PFSK-1 (cell line): Measurements from ENCODE around the gene ZCCHC3.

Source experiments
- POLR2AphosphoS5 ChIP-seq: IDR thresholded peaks from 2 replicates; pipeline ENCODE4 v1.6.1; 2012; ENCODE audit warnings: low read depth, mild to moderate bottlenecking, control low read depth, low read length, moderate library complexity
- TAF1 ChIP-seq: IDR thresholded peaks from 2 replicates; pipeline ENCODE4 v1.6.1; 2012; ENCODE audit warnings: low read length, control low read depth, borderline replicate concordance; ENCODE audit not compliant: insufficient read depth
- TF ChIP-seq, protein P1 (sequence below), 2 experiments: IDR thresholded peaks; 2 replicates each; pipeline versions ENCODE4 v1.6.1 to v1.8.0; 2011 to 2012; ENCODE audit warnings: low read depth in 2 of 2, low read length in 2 of 2, control low read depth in 1 of 2, inconsistent platforms in 1 of 2, mild to moderate bottlenecking in 1 of 2, moderate library complexity in 1 of 2; ENCODE audit not compliant: insufficient read depth in 1 of 2

DNA sequence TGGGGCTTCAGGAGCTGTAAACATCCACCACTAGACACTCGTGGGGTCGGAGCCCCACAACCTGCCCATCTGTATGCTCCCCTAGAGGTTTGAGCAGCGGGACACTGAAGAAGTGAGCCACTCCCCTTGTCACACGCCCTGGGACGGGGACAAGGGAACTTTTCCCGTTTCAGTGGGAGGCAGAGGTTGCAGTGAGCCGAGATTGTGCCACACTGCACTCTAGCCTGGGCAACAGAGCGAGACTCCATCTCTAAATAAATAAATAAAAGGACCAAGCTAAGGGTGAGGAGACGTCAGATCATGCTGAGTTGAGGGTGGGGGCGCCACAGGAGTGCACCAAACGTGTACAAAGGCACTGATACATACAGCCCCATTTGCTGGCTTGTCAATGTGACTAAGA is 8.4 kb downstream of the ZCCHC3 start:
- TF ChIP-seq POLR2AphosphoS5 (no peak), TAF1 (no peak)
- TF ChIP-seq, protein P1, sequence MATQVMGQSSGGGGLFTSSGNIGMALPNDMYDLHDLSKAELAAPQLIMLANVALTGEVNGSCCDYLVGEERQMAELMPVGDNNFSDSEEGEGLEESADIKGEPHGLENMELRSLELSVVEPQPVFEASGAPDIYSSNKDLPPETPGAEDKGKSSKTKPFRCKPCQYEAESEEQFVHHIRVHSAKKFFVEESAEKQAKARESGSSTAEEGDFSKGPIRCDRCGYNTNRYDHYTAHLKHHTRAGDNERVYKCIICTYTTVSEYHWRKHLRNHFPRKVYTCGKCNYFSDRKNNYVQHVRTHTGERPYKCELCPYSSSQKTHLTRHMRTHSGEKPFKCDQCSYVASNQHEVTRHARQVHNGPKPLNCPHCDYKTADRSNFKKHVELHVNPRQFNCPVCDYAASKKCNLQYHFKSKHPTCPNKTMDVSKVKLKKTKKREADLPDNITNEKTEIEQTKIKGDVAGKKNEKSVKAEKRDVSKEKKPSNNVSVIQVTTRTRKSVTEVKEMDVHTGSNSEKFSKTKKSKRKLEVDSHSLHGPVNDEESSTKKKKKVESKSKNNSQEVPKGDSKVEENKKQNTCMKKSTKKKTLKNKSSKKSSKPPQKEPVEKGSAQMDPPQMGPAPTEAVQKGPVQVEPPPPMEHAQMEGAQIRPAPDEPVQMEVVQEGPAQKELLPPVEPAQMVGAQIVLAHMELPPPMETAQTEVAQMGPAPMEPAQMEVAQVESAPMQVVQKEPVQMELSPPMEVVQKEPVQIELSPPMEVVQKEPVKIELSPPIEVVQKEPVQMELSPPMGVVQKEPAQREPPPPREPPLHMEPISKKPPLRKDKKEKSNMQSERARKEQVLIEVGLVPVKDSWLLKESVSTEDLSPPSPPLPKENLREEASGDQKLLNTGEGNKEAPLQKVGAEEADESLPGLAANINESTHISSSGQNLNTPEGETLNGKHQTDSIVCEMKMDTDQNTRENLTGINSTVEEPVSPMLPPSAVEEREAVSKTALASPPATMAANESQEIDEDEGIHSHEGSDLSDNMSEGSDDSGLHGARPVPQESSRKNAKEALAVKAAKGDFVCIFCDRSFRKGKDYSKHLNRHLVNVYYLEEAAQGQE (IDR thresholded peaks at IDR 0.05; ENCODE audit: insufficient read depth in 1 of 2, low read depth in 2 of 2, low read length in 2 of 2), result no peak
